SH-SY5Y (cell line): Measurements from ENCODE around the gene ERMP1.

Experiments
- GATA2 ChIP-seq: IDR thresholded peaks from 2 replicates; pipeline ENCODE4 v1.6.1; 2011; ENCODE audit warnings: mild to moderate bottlenecking, low read depth, low read length
- GATA3 ChIP-seq: IDR thresholded peaks from 2 replicates; pipeline ENCODE4 v1.6.1; 2011; ENCODE audit warnings: low read depth, mild to moderate bottlenecking, low read length, moderate library complexity

DNA sequence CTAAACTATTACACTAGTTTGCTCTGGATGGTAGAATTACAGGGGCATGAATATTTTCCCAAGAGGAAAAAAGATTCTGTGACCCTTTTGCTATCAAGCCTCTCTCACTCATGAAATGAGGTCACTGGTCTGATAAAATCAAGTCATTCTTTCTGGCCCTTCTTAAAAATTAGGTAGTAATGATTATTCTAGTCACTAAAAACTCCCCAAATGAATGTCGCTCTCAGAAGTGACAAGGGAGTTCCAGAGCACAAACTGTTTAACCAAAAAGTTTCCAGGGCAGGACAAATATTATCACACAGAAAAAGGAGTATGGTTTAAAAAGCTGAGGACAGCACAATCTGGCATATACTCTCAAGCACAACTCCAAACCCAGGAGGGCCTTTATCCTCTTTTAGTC is 12.5 kb downstream of the ERMP1 start:
- no peak for TF ChIP-seq GATA2
- no peak for TF ChIP-seq GATA3
